ENCODE measurements around the gene CARD9.

The CARD9 gene

DNA sequence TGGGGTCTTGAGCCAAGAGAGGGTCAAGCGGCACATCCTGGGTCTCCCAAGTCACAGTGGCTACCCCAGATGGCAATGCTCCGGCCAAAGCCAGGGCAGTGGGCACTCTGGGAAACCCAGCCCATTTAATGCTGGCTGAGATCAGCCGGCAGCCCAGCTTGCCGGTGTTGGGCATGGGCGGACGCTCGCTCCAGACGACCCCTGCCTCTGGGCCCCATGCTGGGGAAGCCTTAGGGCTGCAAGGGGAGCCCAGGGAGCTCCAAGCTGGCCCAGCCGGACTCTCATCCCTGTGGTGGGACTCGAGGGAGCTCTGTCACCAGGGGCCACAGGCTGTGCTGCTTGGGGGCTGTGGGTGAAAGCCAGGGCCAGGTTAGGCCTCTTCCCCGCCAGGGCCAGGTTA is 5.9 kb upstream of the CARD9 start:
- ChIA-PET POLR2A (interaction anchor here (0.6 kb wide), 1 partner anchor 20 kb away, joined by 3 read pairs; no protein-coding TSS in a partner anchor), CTCF (no interaction called here)
- no peak for DNase-seq (ENCODE audit: extremely low spot score)
- TF ChIP-seq FOXA1 (IDR thresholded peaks at IDR 0.05) = no peak

DNA sequence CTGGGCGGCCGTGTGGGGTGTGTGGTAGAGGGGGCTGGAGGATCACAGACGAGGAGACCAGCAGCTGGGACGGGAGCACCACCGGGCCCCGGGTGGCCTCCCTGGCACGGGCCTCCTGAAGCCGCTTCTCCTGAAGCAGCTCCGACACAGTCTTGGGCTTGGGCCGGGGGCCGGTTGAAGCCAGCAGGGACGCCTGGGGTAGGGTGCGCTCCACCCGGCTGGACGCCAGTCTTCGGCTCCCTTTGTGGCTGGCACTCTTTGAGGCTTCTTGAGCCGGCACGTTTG is 5.5 kb upstream of the CARD9 start:
- TF ChIP-seq SP1 (IDR thresholded peaks at IDR 0.05) = no peak
- TF ChIP-seq ARNT (IDR thresholded peaks at IDR 0.05) = no peak
- no peak for TF ChIP-seq L3MBTL2 (conservative IDR thresholded peaks at IDR 0.05)
- TF ChIP-seq ZNF384 (IDR thresholded peaks at IDR 0.05) = no peak
- TF ChIP-seq LEF1 (IDR thresholded peaks at IDR 0.05; ENCODE audit: borderline replicate concordance) = no peak
- TF ChIP-seq TARDBP (IDR thresholded peaks at IDR 0.05) = no peak
- TF ChIP-seq, protein P1, sequence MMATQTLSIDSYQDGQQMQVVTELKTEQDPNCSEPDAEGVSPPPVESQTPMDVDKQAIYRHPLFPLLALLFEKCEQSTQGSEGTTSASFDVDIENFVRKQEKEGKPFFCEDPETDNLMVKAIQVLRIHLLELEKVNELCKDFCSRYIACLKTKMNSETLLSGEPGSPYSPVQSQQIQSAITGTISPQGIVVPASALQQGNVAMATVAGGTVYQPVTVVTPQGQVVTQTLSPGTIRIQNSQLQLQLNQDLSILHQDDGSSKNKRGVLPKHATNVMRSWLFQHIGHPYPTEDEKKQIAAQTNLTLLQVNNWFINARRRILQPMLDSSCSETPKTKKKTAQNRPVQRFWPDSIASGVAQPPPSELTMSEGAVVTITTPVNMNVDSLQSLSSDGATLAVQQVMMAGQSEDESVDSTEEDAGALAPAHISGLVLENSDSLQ (IDR thresholded peaks at IDR 0.05) = no peak
- POLR2A ChIA-PET = interaction anchor here (0.6 kb wide), 1 partner anchor 21 kb away, joined by 3 read pairs; no protein-coding TSS in a partner anchor
- no peak for DNase-seq (ENCODE audit: extremely low spot score)
- CTCF ChIA-PET = no interaction called here

DNA sequence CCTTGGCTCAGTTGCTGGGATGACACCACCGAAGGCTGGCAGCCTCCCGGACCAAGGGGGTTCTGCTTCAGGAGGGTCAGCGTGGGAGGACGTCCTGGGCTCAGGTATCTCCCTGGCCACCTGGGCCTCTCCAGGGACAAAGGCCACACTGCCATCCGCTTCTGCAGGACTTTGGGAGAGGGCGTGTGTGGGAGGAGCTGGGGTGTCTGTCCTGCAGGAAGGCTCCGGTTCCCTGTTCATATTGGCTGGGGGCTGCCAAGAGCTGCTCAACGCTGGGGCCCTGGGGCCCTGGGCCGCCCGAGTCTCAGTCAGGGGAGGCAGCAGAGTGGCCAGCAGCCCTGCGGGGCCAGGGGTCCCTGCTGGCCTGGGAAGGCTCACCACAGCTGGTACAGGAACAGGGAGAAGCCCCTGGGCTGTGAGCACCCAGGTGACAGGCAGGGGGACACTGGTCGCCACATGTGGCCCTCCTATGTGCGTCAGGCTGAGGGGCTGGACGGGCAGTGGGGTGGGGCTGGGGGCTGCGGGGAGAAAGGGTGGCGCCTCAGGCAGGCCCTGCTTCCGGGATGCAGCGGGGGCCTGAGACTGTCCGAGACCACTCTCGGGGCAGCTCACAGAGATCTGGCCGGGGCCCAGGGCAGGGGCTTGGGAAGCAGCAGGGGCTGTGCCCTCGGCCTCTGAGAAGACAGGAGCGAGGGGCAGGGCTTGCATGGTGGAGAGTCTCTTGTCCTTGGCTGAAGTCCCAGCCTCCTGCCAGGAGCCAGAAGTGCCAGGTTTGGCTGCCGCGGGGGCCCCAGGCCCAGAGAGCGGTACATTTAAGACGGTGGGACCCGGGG is 4.9 kb upstream of the CARD9 start:
- ChIA-PET CTCF (interaction anchor here (0.7 kb wide), 1 partner anchor 65 kb away, joined by 11 read pairs; no protein-coding TSS in a partner anchor), POLR2A (no interaction called here)
- DNase-seq (ENCODE audit: extremely low spot score) = no peak
- TF ChIP-seq SUZ12 (IDR thresholded peaks at IDR 0.05) (no peak), FOXA1 (IDR thresholded peaks at IDR 0.05) (no peak)

- CTCF ChIA-PET = no interaction called here
- TF ChIP-seq ELF4 (IDR thresholded peaks at IDR 0.05) = no peak
- no peak for TF ChIP-seq BHLHE40 (IDR thresholded peaks at IDR 0.05; ENCODE audit: borderline replicate concordance)
- no peak for TF ChIP-seq TARDBP (IDR thresholded peaks at IDR 0.05)
- TF ChIP-seq CTBP1 (IDR thresholded peaks at IDR 0.05; ENCODE audit: borderline replicate concordance) = no peak
- no peak for TF ChIP-seq ARNT (IDR thresholded peaks at IDR 0.05)
- TF ChIP-seq FOXK2 (IDR thresholded peaks at IDR 0.05) = no peak
- TF ChIP-seq SP1 (IDR thresholded peaks at IDR 0.05) = no peak
- no peak for TF ChIP-seq FOXM1 (IDR thresholded peaks at IDR 0.05; ENCODE audit: borderline replicate concordance)
- no peak for TF ChIP-seq NFRKB (IDR thresholded peaks at IDR 0.05)
- POLR2A ChIA-PET = interaction anchor here (1.4 kb wide), 1 partner anchor 40 kb away, joined by 3 read pairs; no protein-coding TSS in a partner anchor
- no peak for DNase-seq (ENCODE audit: extremely low spot score)
Observed at GRCh38 chr9:136377341-136378169, 4.1 kb upstream of the CARD9 start.

DNA sequence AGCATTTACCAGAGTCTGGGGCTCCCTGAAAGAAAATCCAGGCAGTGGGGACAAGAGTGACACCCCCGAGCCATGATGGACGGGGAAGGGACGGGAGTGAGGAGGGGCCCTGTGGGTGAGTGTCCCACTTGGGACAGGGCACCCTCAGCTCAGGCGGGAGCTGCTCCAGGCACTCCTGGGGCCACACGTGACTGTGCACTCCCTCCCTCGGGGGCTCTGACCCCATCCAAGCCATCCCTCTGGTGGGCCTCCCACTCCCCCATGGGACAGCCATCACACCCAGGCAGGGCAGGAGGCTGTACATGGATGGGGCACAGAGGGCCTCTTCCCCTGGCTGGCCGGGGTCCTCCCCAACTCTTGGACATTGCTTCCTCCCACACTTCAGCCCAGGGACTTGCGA is 3.0 kb upstream of the CARD9 start:
- ChIA-PET POLR2A (interaction anchor here (1.0 to 1.4 kb wide), 2 partner anchors 14 to 39 kb away, joined by 3 read pairs; no protein-coding TSS in a partner anchor), CTCF (no interaction called here)
- DNase-seq (ENCODE audit: extremely low spot score) = no peak
- TF ChIP-seq ELF4 (IDR thresholded peaks at IDR 0.05) (no peak), BHLHE40 (IDR thresholded peaks at IDR 0.05; ENCODE audit: borderline replicate concordance) (no peak), FOXK2 (IDR thresholded peaks at IDR 0.05) (no peak), L3MBTL2 (conservative IDR thresholded peaks at IDR 0.05) (no peak), CTBP1 (IDR thresholded peaks at IDR 0.05; ENCODE audit: borderline replicate concordance) (no peak), FOXA1 (IDR thresholded peaks at IDR 0.05) (no peak), ARNT (IDR thresholded peaks at IDR 0.05) (no peak), NFRKB (IDR thresholded peaks at IDR 0.05) (no peak), LEF1 (IDR thresholded peaks at IDR 0.05; ENCODE audit: borderline replicate concordance) (no peak), TARDBP (IDR thresholded peaks at IDR 0.05) (no peak), ZNF384 (IDR thresholded peaks at IDR 0.05) (no peak), SP1 (IDR thresholded peaks at IDR 0.05) (no peak)
- TF ChIP-seq, protein P1 (IDR thresholded peaks at IDR 0.05) = no peak

GRCh38 chr9:136375096-136375495 is 1.6 kb upstream of the CARD9 start:
- no peak for TF ChIP-seq FOXM1 (IDR thresholded peaks at IDR 0.05; ENCODE audit: borderline replicate concordance)
- TF ChIP-seq BHLHE40 (IDR thresholded peaks at IDR 0.05; ENCODE audit: borderline replicate concordance) = no peak
- TF ChIP-seq, protein P1 (IDR thresholded peaks at IDR 0.05) = no peak
- TF ChIP-seq SP1 (IDR thresholded peaks at IDR 0.05) = no peak
- CTCF ChIA-PET = no interaction called here
- POLR2A ChIA-PET = interaction anchor here (1.7 kb wide), 1 partner anchor 9 kb away, joined by 5 read pairs; no protein-coding TSS in a partner anchor
- no peak for DNase-seq (ENCODE audit: extremely low spot score)

- ChIA-PET POLR2A (interaction anchor here (1.7 to 3.1 kb wide), 2 partner anchors 8 to 11 kb away, joined by 5 to 10 read pairs; partner anchors contain the start of gene DNLZ), CTCF (no interaction called here)
- TF ChIP-seq HDGF (IDR thresholded peaks at IDR 0.05; ENCODE audit: borderline replicate concordance) (no peak), CTBP1 (IDR thresholded peaks at IDR 0.05; ENCODE audit: borderline replicate concordance) (no peak), TARDBP (IDR thresholded peaks at IDR 0.05) (no peak), NFRKB (IDR thresholded peaks at IDR 0.05) (no peak), ARNT (IDR thresholded peaks at IDR 0.05) (no peak), FOXA1 (IDR thresholded peaks at IDR 0.05) (no peak), BHLHE40 (IDR thresholded peaks at IDR 0.05; ENCODE audit: borderline replicate concordance) (no peak), SP1 (IDR thresholded peaks at IDR 0.05) (no peak), L3MBTL2 (conservative IDR thresholded peaks at IDR 0.05) (no peak), FOXM1 (IDR thresholded peaks at IDR 0.05; ENCODE audit: borderline replicate concordance) (no peak), ELF4 (IDR thresholded peaks at IDR 0.05) (no peak), ZNF384 (IDR thresholded peaks at IDR 0.05) (no peak), LEF1 (IDR thresholded peaks at IDR 0.05; ENCODE audit: borderline replicate concordance) (no peak), SUZ12 (IDR thresholded peaks at IDR 0.05) (no peak), FOXK2 (IDR thresholded peaks at IDR 0.05) (no peak)
- TF ChIP-seq, protein P1 (IDR thresholded peaks at IDR 0.05) = no peak
- no peak for DNase-seq (ENCODE audit: extremely low spot score)
Observed at GRCh38 chr9:136374183-136374575, 710 bp upstream of the CARD9 start.

All from HEK293T (cell line).